ENCODE measurements around the gene DEFB114. TPM values are rescaled to one million over a fixed set of nuclear protein-coding genes. Genes with fewer than 3 reads are reported as not detected.

DEFB114 gene
- total and polyA plus RNA-seq, 2 donors = not detected

DNA sequence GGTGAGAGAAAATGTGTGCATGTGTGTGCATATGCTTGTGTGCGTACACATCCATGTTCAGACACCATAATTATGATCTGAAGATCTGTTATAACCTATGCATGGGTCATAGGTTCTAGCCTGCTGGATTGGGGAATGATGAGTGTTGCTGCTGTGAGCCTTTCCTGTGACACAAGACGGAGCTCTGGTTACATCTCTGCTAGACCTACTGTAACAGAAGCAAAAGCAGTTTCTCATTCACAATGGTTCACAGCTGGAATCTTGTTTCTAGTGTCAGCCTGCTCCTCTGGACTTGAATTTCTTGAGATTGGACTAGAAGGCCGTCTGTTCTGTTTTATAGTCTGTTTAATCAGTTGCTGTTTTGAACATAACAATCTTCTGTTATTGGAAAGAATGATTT lies 40.1 kb downstream of the DEFB114 start:
- no peak for DNase-seq (ENCODE audit: low read depth in 6 of 9, low spot score in 9 of 9)

DNA sequence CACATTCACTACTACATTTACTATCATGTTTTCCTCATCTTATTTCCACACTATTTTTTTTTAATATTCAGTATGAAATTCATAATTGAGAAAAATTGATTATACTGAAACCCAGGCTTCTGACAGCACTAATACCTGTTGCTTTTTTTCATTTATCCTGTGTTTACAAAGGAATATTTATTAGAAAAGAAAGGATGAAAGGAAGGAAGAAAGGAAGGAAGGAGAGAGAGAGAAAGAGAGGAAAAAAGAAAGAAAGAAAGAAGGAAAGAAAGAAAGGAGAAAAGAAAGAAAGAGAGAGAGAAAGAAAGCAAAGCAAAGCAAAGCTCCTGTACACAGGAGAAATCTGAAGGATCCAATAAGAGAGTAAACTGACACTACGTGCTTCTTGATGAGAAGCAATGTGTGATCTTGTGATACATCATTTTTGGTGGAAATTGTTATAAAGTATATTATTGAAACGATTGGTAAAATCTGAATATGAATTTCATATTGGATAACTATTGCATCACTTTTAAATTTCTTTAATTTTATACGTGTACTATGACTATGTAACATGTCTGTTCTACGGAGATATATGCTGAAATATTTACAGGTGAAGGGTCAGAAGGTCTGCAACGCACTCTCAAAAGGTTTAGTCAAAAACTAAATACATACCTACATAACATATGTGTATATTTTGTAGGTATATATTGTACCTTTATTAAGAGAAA lies 43.9 kb downstream of the DEFB114 start:
- Histone ChIP-seq H3K27me3 (ENCODE audit: control insufficient read depth in 2 of 2, insufficient read depth in 1 of 2, low read length in 1 of 2) (no peaks in the 10 kb centered on the region), H3K4me3 (ENCODE audit: low read length in 2 of 2) (no peak overlapping the region), H3K4me1 (ENCODE audit: control insufficient read depth in 2 of 2, insufficient read depth in 2 of 2, low read length in 2 of 2) (no peaks in the 10 kb centered on the region), H3K36me3 (ENCODE audit: control insufficient read depth in 2 of 2, insufficient read depth in 2 of 2, low read length in 1 of 2) (no peaks in the 10 kb centered on the region), H3K27ac (ENCODE audit: low read depth in 1 of 2, low read length in 1 of 2) (no peak overlapping the region), H3K9me3 (ENCODE audit: control insufficient read depth in 2 of 2, insufficient read depth in 1 of 2, low read length in 1 of 2) (no peaks in the 10 kb centered on the region)
- no peak for DNase-seq (ENCODE audit: low read depth in 6 of 9, low spot score in 9 of 9)
- 92% methylated on average over 5 of the region's 5 CpGs for WGBS

More for the DNA sequence above, 40.1 kb downstream of the DEFB114 start:
- no peaks in the 10 kb centered on the region for H3K4me1 ChIP-seq (ENCODE audit: control insufficient read depth in 2 of 2, insufficient read depth in 2 of 2, low read length in 2 of 2)
- no peaks in the 10 kb centered on the region for H3K36me3 ChIP-seq (ENCODE audit: control insufficient read depth in 2 of 2, insufficient read depth in 2 of 2, low read length in 1 of 2)
- H3K27me3 ChIP-seq (ENCODE audit: control insufficient read depth in 2 of 2, insufficient read depth in 1 of 2, low read length in 1 of 2) = no peaks in the 10 kb centered on the region
- H3K9me3 ChIP-seq (ENCODE audit: control insufficient read depth in 2 of 2, insufficient read depth in 1 of 2, low read length in 1 of 2) = no peaks in the 10 kb centered on the region
- H3K4me3 ChIP-seq (ENCODE audit: low read length in 2 of 2) = no peak overlapping the region
- WGBS = 88% methylated on average over 3 of the region's 3 CpGs
- no peak overlapping the region for H3K27ac ChIP-seq (ENCODE audit: low read depth in 1 of 2, low read length in 1 of 2)

DNA sequence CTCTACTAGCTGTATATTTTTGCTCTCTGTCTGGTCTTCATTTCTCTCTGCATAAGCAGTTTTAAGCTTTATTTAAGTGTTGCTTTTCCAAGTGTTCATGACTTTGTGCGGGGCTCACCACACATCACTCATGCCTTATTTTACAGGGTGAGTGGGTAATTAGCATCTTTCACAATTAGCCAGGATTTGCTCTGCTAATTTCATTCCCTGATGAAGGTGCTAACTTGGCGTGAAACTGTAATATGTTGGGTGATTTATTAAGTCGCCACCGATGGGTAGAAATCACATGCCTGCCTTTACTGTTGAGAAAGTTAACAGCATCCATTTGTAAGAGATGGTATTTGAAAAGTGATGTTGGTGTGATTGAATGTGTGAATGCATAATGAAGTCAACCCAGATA lies 44.7 kb downstream of the DEFB114 start:
- H3K9me3 ChIP-seq (ENCODE audit: control insufficient read depth in 2 of 2, insufficient read depth in 1 of 2, low read length in 1 of 2) = no peaks in the 10 kb centered on the region
- WGBS = 85% methylated on average over 4 of the region's 4 CpGs
- no peaks in the 10 kb centered on the region for H3K4me1 ChIP-seq (ENCODE audit: control insufficient read depth in 2 of 2, insufficient read depth in 2 of 2, low read length in 2 of 2)
- H3K36me3 ChIP-seq (ENCODE audit: control insufficient read depth in 2 of 2, insufficient read depth in 2 of 2, low read length in 1 of 2) = no peaks in the 10 kb centered on the region
- no peak for DNase-seq (ENCODE audit: low read depth in 6 of 9, low spot score in 9 of 9)
- no peaks in the 10 kb centered on the region for H3K27me3 ChIP-seq (ENCODE audit: control insufficient read depth in 2 of 2, insufficient read depth in 1 of 2, low read length in 1 of 2)
- no peak overlapping the region for H3K27ac ChIP-seq (ENCODE audit: low read depth in 1 of 2, low read length in 1 of 2)
- H3K4me3 ChIP-seq (ENCODE audit: low read length in 2 of 2) = no peak overlapping the region

DNA sequence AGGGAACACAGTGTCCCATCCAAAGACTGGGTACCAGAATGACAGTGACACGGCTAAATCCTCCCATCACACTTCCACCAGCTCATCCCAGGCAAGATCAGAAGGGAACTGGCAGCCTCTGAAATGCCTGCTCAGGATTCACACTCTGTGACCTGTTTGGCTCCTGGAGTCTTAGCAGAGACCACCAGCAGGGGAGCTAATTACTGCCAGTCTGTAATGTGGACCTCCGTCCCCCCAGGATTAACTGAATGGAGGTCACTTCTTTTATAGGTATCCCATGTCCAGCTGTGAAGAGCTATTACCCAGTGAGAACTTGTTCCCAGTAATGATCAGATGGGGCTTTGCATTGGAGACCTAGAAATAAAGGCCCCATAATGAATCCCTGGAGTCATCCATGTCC lies 45.2 kb downstream of the DEFB114 start:
- no peak for DNase-seq (ENCODE audit: low read depth in 6 of 9, low spot score in 9 of 9)
- 93% methylated on average over 2 of the region's 2 CpGs for WGBS
- Histone ChIP-seq H3K36me3 (ENCODE audit: control insufficient read depth in 2 of 2, insufficient read depth in 2 of 2, low read length in 1 of 2) (no peaks in the 10 kb centered on the region), H3K9me3 (ENCODE audit: control insufficient read depth in 2 of 2, insufficient read depth in 1 of 2, low read length in 1 of 2) (no peaks in the 10 kb centered on the region), H3K27ac (ENCODE audit: low read depth in 1 of 2, low read length in 1 of 2) (no peak overlapping the region), H3K4me1 (ENCODE audit: control insufficient read depth in 2 of 2, insufficient read depth in 2 of 2, low read length in 2 of 2) (no peaks in the 10 kb centered on the region), H3K27me3 (ENCODE audit: control insufficient read depth in 2 of 2, insufficient read depth in 1 of 2, low read length in 1 of 2) (no peaks in the 10 kb centered on the region), H3K4me3 (ENCODE audit: low read length in 2 of 2) (no peak overlapping the region)

DNA sequence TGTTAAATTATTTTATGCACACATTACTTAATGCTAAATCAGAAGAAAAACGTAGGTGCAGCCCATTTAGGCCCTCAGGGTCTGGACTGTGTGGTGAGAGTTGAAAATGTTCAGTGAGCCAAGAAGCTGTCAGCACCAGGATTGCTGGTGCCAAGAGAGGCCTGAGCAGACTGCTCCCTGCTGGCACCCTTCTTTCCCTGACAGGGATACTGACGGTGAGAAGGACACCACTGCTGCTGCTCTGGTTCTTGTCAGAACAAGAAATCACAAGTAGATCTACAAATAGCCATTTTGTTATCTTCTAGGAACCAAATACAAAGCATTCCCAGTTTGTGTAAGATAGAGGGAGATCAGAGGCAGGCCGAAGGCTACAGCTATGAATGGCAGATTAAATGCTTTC lies 48.9 kb downstream of the DEFB114 start:
- Histone ChIP-seq H3K4me1 (ENCODE audit: control insufficient read depth in 2 of 2, insufficient read depth in 2 of 2, low read length in 2 of 2) (no peaks in the 10 kb centered on the region), H3K4me3 (ENCODE audit: low read length in 2 of 2) (no peak overlapping the region), H3K9me3 (ENCODE audit: control insufficient read depth in 2 of 2, insufficient read depth in 1 of 2, low read length in 1 of 2) (no peaks in the 10 kb centered on the region), H3K36me3 (ENCODE audit: control insufficient read depth in 2 of 2, insufficient read depth in 2 of 2, low read length in 1 of 2) (no peaks in the 10 kb centered on the region), H3K27me3 (ENCODE audit: control insufficient read depth in 2 of 2, insufficient read depth in 1 of 2, low read length in 1 of 2) (no peaks in the 10 kb centered on the region), H3K27ac (ENCODE audit: low read depth in 1 of 2, low read length in 1 of 2) (no peak overlapping the region)
- WGBS = 81% methylated on average over 3 of the region's 3 CpGs
- no peak for DNase-seq (ENCODE audit: low read depth in 6 of 9, low spot score in 9 of 9)

DNA sequence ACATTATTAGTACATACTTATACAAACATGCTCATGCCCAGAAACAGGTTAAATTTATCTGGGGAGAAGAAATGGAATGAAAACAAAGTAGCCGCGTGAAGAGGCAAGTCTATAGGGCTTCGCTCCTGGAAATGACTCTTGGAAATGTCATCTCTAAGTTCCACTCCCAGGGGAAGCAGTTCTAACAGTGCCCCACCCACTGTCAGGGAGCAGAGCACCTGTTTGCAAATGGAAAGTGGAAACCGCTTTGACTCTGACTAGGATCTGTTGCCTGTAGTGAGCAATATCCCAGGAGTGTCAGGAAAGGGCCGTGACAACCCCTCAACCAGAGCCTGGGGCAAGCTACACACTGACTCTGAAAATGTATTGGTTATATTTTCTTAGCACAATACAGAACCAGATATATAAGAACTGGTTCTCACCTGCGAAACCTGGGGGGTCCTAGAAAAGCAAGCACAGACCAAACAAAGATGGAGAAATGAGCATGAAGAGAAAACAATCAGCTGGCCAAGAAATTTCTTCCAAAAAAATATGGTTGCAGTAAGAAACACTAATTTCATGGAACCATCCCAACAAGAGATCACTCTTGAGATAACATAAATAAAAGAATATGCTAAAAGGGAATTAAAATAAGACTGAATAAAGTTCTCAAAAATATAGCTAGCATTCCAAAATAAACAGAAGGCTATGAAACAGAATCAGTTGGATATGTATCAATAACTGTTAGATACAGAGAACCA lies 50.2 kb downstream of the DEFB114 start:
- H3K27me3 ChIP-seq (ENCODE audit: control insufficient read depth in 2 of 2, insufficient read depth in 1 of 2, low read length in 1 of 2) = no peaks in the 10 kb centered on the region
- no peaks in the 10 kb centered on the region for H3K36me3 ChIP-seq (ENCODE audit: control insufficient read depth in 2 of 2, insufficient read depth in 2 of 2, low read length in 1 of 2)
- no peaks in the 10 kb centered on the region for H3K4me1 ChIP-seq (ENCODE audit: control insufficient read depth in 2 of 2, insufficient read depth in 2 of 2, low read length in 2 of 2)
- WGBS = 90% methylated on average over 6 of the region's 6 CpGs
- no peaks in the 10 kb centered on the region for H3K9me3 ChIP-seq (ENCODE audit: control insufficient read depth in 2 of 2, insufficient read depth in 1 of 2, low read length in 1 of 2)
- no peak overlapping the region for H3K27ac ChIP-seq (ENCODE audit: low read depth in 1 of 2, low read length in 1 of 2)
- H3K4me3 ChIP-seq (ENCODE audit: low read length in 2 of 2) = no peak overlapping the region
- DNase-seq (ENCODE audit: low read depth in 6 of 9, low spot score in 9 of 9) = no peak

DNA sequence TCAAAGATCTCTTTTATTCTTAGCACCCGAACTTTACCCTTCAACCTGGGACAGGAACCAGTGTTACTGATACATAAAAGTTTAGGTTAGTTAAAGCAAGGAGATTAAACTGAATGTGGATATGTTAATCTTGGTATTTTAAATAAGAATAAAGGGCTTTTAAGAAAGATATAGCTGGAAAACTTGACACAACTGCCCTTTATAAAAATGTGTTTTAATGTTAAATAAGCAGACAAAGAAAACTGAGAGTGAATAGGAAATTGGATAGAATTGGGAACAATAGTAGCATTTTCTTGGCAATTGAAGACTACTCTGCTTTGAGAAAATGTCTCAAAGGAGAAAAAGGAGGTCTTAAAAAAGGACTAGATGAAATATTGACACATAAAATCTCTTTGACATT lies 51.8 kb downstream of the DEFB114 start:
- H3K4me3 ChIP-seq (ENCODE audit: low read length in 2 of 2) = no peak overlapping the region
- no peaks in the 10 kb centered on the region for H3K27me3 ChIP-seq (ENCODE audit: control insufficient read depth in 2 of 2, insufficient read depth in 1 of 2, low read length in 1 of 2)
- no peaks in the 10 kb centered on the region for H3K9me3 ChIP-seq (ENCODE audit: control insufficient read depth in 2 of 2, insufficient read depth in 1 of 2, low read length in 1 of 2)
- H3K36me3 ChIP-seq (ENCODE audit: control insufficient read depth in 2 of 2, insufficient read depth in 2 of 2, low read length in 1 of 2) = no peaks in the 10 kb centered on the region
- H3K27ac ChIP-seq (ENCODE audit: low read depth in 1 of 2, low read length in 1 of 2) = no peak overlapping the region
- DNase-seq (ENCODE audit: low read depth in 6 of 9, low spot score in 9 of 9) = no peak
- 88% methylated on average over 1 of the region's 1 CpG for WGBS
- no peaks in the 10 kb centered on the region for H3K4me1 ChIP-seq (ENCODE audit: control insufficient read depth in 2 of 2, insufficient read depth in 2 of 2, low read length in 2 of 2)

DNA sequence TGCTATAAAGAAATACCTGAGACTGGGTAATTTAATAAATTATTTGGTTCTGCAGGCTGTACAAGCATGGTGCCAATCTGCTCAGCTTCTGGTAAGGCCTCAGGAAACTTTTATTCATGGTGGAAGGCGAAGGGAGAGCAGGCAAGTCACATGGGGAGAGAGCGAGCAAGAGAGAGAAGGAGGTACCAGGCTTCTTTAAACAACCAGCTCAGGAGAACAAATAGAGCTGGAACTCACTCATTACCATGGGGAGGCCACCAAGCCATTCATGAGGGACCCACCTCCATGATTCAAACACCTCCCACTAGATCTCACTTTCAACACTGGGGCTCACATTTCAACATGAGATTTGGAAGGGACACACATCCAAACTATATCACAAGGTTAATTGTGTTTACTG lies 52.7 kb downstream of the DEFB114 start:
- WGBS = 84% methylated on average over 2 of the region's 2 CpGs
- H3K36me3 ChIP-seq (ENCODE audit: control insufficient read depth in 2 of 2, insufficient read depth in 2 of 2, low read length in 1 of 2) = no peaks in the 10 kb centered on the region
- H3K27ac ChIP-seq (ENCODE audit: low read depth in 1 of 2, low read length in 1 of 2) = no peak overlapping the region
- no peak overlapping the region for H3K4me3 ChIP-seq (ENCODE audit: low read length in 2 of 2)
- no peaks in the 10 kb centered on the region for H3K9me3 ChIP-seq (ENCODE audit: control insufficient read depth in 2 of 2, insufficient read depth in 1 of 2, low read length in 1 of 2)
- H3K4me1 ChIP-seq (ENCODE audit: control insufficient read depth in 2 of 2, insufficient read depth in 2 of 2, low read length in 2 of 2) = no peaks in the 10 kb centered on the region
- H3K27me3 ChIP-seq (ENCODE audit: control insufficient read depth in 2 of 2, insufficient read depth in 1 of 2, low read length in 1 of 2) = no peaks in the 10 kb centered on the region
- no peak for DNase-seq (ENCODE audit: low read depth in 6 of 9, low spot score in 9 of 9)
